Tongue (tissue), 2 donors: Measurements from ENCODE around the gene SLC18A2. TPM values are rescaled to one million over a fixed set of nuclear protein-coding genes. Genes with fewer than 3 reads are reported as not detected.

Experiments
- DNase-seq: peaks from one replicate; pipeline ENCODE4 v3.0.0-alpha.2; 2015
- total RNA-seq: library from RNA; depleted of rRNA; stranded (reverse); fragments of >200 nt; gene quantifications from one replicate; pipeline ENCODE4 v1.2.3, GENCODE V29; 2014

The SLC18A2 gene
- total RNA-seq, 1 donor from 2014 or later: 3.1 TPM

- no peak for DNase-seq
Measured at GRCh38 chr10:117239051-117239450, 1.9 kb upstream of the SLC18A2 start.

GRCh38 chr10:117239721-117240620, 943 bp upstream of the SLC18A2 start:
- no peak for DNase-seq

DNA sequence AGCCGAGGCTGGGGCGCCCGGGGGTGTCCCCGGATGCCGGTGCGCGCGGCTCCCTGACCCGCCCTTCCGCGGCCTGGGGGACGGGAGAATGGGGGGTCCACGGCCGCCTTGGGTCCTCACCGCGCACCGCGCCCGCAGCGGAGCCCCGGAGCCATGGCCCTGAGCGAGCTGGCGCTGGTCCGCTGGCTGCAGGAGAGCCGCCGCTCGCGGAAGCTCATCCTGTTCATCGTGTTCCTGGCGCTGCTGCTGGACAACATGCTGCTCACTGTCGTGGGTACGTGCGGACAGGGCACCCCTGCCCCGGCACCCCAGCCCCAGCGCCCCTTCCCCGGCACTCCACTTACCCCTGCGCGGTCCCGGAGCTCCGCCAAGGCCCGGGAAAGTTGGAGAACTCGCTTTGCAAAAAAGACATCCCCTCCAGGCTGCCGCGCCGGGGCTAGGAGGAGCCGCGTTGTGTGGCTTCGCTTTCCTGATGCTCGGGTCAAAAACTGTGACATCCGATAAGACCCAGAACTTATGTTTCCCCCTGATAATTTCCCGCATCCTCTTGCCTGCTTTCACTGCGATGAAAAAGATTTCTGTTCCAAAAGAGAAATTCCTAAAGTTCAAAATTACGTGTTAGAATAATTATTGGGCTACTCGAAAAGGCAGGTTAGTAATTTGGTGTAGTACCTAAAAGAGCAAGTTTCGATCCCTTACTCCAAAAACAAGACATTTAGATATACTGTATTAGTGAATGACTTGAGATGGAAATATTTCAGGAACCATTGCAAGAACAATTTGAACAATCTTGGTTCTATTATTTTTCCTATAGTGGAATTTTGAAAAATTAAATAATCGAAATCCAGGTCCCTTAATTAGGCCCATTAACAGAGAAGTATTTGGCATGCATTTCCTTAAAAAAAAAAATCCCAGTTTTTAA, 888 bp downstream of the SLC18A2 start:
- DNase-seq: peak; percentile 17

GRCh38 chr10:117242463-117242832, 1.5 kb downstream of the SLC18A2 start:
- no peak for DNase-seq

- DNase-seq: no peak
Measured at GRCh38 chr10:117246997-117247671, 6.2 kb downstream of the SLC18A2 start.

- peak; percentile 15 for DNase-seq
Measured at GRCh38 chr10:117248750-117249465, 8.0 kb downstream of the SLC18A2 start.

DNA sequence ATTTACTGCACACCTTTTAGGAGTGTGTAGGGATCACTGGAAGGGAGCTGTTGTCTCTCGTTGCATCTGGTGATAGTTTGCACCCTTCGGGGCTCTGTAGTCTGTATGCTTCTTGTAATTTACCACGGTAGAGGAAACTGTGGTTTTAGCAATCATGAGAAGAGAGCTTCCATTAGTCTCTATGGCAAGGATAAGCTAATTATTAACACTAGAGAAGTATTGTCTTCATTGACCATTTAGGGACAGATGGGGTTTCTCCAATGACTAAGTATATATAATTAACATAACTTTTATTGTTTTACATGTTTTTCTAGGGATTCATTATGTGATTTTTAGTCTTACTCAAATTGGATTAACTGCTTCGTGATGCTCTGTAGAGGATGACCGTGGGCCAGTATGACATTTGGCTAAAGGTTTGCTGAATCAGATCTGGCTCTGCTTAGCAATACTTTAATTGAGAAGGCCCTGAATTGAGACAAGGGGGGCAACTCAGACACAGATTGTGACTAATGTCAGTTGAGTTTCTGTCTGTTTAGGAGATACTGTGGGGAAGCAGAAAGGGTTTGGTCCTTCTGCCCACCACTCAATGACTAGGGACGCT, 8.7 kb downstream of the SLC18A2 start:
- no peak for DNase-seq

GRCh38 chr10:117250411-117250810, 9.5 kb downstream of the SLC18A2 start:
- no peak for DNase-seq

DNA sequence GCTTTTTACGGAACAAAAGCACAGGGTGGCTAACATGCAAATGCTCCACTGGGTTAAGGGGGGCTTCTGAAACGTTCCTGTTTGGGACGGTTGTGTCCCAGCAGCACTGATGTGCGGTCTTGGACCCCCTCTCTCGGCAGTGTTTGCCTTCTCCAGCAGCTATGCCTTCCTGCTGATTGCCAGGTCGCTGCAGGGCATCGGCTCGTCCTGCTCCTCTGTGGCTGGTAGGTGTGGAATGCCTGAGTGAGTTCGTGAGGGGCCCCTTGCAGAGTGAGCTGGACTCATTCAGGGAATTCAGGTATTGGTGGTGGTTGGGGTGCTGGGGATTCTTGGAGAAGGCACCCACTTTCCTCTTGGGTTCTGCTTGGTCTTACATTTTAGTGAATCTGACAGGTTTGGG, 13.0 kb downstream of the SLC18A2 start:
- DNase-seq: no peak

GRCh38 chr10:117254338-117254737, 13.4 kb downstream of the SLC18A2 start:
- DNase-seq: no peak

DNA sequence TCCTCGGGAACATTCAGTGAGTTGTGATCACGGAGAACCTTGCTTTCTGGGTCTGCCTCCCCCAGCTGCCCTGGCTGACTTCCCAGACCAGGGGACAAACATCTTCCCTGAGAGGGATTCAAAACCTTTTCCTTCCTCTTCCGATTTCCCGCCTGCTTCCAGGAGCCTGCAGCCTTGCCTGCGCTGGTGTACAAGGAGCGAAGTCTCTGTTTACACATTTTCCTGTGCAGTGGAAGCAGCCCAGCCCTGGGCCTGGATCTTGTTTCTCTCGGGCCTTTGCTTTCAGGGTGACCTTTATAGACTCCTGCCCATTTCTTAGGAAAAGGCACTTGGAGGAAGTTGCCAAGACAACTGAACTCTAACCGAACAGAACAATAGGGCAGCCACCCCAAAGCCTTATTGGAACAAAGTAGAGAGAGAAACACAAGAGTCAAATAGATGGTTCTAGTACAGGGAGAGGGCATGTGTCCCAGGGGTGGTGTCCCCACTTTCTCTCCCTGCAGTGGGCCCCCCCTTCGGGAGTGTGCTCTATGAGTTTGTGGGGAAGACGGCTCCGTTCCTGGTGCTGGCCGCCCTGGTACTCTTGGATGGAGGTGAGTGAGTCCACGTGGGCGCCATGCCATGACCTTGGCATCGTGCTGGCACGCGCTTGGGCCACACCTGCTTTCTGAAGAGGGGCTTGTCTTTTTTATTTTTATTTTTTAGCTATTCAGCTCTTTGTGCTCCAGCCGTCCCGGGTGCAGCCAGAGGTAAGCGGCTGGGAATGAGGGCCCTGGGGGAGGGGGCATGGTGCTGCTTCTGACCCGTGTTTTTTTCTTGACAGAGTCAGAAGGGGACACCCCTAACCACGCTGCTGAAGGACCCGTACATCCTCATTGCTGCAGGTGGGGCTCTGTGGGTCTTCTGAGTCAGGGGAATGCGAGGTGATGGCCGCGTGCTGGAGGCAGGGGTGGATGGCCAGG, 14.1 kb downstream of the SLC18A2 start:
- no peak for DNase-seq

DNA sequence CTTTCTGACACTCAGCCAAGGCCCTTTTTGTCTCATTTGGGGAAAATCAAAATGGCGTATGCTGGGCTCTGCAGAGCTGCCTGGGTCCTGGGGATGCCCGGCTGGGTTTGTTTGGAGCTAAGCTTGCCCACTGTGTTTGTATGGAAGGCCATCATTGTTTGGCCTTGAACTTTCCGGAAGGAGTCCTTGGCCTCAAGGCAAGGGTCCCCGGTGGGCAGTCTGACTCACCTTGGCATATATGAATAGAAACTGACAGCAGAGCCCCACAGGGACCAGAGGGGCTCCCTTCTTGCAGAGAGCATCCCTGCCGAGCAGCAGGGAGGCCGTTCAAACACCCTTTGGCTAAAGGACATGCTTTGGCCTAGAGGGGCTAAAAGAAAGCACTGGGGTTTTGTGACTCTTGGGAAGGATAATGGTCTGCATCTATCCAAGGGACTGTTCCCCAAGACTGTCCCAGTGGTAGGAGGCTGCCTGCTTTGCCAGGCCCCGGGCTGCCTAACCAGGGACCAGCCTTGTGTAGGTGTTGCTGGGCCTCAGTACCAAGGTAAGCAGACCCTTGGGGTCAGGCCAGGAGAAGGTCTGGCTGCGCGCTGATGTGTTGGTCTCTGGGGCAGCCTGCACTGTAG, 15.0 kb downstream of the SLC18A2 start:
- no peak for DNase-seq

- no peak for DNase-seq
Measured at GRCh38 chr10:117256910-117257309, 16.0 kb downstream of the SLC18A2 start.

DNA sequence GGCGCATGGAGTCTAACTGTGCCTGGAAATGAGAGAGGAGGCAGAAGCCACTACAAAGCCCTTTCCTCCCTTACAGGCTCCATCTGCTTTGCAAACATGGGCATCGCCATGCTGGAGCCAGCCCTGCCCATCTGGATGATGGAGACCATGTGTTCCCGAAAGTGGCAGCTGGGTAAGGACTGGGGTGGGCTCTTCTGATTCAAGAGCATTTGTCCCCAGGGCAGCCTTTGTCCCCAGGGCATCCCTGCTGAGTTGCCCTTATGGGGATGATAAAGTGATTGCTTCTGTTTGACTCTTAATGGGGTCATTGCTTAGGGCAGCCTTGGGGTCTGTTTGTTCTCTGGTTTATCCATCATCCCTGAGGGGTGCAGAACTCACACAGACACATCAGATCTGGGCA, 16.8 kb downstream of the SLC18A2 start:
- DNase-seq: no peak

DNA sequence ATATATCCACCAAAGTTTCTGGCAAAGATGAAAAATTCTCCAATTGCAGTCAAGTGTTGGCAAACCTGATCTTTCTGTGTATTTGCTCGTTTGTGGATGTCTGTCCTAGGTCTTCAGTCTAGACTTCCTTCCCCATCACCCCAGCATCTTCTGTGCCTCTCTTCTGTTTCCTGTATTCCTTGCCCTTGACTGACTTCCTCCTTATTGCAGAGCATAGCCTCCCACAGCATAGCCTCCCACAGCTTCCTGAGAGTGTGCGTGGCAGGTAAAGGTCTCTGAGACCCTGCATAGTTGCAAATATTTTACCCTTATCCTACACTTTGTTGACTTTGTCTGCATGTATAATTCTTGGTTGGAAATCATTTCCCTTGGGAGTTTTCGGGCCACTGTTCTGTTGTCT, 18.4 kb downstream of the SLC18A2 start:
- DNase-seq: no peak

DNA sequence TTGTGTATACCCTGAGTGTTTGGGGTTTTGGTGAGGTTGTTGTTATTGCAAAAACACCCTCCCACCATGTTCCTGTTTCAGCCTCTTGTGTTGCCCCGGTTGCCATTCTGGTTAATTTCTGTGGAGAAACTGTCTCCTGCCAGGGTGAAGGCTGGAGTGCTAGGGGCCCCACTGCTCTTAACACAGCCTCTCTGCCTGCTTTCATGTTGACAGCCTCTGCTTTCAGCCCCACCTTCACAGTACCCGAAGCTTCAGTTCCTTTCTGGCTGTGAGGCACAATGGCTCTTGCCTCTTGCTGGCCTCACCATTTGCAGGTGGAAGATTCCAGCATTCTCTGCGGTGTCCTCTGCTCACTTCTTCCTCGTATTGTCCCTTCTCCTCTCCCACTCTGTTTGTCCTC, 19.2 kb downstream of the SLC18A2 start:
- DNase-seq: no peak

DNA sequence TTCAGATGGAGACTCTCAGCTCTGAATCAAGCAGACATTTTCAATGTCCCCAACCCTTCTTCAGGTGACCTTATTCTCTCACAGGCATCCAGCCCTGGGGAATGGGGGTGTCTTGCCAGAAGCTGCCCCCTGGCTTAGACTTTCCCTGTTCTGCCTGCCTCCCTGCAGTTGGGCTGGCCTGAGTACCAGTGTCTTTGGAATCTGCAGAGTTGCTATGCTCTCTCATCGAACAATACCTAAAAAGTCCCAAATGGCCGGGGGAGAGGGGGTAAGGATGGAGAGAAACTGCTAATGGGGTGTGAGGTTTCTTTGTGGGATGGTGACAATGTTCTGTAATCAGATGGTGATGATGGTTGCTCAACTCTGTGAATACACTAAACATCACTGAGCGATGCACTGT, 20.6 kb downstream of the SLC18A2 start:
- DNase-seq: no peak

GRCh38 chr10:117262291-117262902, 21.5 kb downstream of the SLC18A2 start:
- DNase-seq: no peak

DNA sequence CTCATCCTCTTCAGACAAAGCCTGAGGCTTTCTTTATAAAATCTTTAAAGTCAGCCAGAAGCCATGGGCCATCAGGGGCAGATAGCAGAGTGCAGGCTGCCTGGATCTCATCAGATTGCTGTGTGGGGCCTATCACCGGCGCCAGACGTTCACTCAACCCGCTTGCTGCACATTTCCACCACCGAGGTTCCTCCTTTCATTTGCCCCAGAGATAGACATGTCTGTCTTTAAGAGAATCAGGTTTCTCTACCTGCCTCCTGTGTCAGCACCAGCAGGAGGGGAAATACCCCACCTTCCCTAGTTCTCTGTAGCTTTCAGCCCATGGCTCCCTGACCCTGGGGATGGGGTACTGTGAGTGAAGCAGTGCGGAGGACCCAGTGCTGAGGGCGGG, 22.0 kb downstream of the SLC18A2 start:
- DNase-seq: no peak
